ENCODE data around the gene PCDHGA8.

DNA sequence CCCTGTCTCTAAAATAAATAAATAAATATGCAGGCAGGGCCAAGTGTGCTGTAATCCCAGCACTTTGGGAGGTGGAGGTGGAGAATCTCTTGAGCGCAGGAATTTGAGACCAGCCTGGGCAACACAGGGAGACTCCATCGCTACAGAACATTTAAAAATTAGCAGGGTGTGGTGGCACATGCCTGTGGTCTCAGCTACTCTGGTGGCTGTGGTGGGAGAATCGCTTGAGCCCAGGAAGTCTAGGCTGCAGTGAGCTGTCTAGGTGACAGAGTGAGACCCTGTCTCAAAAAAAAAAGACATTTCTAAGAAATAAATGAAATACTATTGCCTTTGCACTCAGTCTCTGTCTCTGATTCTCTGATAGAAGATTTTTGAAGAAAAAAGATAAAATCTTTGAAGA, 19.1 kb downstream of the PCDHGA8 start:
- TF ChIP-seq, protein P1, sequence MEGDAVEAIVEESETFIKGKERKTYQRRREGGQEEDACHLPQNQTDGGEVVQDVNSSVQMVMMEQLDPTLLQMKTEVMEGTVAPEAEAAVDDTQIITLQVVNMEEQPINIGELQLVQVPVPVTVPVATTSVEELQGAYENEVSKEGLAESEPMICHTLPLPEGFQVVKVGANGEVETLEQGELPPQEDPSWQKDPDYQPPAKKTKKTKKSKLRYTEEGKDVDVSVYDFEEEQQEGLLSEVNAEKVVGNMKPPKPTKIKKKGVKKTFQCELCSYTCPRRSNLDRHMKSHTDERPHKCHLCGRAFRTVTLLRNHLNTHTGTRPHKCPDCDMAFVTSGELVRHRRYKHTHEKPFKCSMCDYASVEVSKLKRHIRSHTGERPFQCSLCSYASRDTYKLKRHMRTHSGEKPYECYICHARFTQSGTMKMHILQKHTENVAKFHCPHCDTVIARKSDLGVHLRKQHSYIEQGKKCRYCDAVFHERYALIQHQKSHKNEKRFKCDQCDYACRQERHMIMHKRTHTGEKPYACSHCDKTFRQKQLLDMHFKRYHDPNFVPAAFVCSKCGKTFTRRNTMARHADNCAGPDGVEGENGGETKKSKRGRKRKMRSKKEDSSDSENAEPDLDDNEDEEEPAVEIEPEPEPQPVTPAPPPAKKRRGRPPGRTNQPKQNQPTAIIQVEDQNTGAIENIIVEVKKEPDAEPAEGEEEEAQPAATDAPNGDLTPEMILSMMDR (IDR thresholded peaks at IDR 0.05; ENCODE audit: borderline replicate concordance, extremely low read depth, low read length, poor library complexity, severe bottlenecking) = no peak
- no peak for TF ChIP-seq EZH2 (IDR thresholded peaks at IDR 0.05; ENCODE audit: borderline replicate concordance, low read depth, low read length, severe bottlenecking)

Measured in DND-41 (cell line).